Hepatocyte (in vitro differentiated cells): ENCODE data around the gene NCS1. TPM values are rescaled to one million over a fixed set of nuclear protein-coding genes. Genes with fewer than 3 reads are reported as not detected.

Source experiments
- DNase-seq: peaks from one replicate; pipeline ENCODE4 v3.0.0-alpha.2; 2016; ENCODE audit warnings: low spot score
- H2AFZ ChIP-seq: fragments of 200-600 bp; sonication (generic); 2 replicates; pipeline ENCODE4 v1.6.0; 2016; ENCODE audit warnings: antibody characterized with exemption, mild to moderate bottlenecking
- H3K27ac ChIP-seq: fragments of 200-600 bp; sonication (generic); 2 replicates; pipeline ENCODE4 v1.5.1; 2016; ENCODE audit warnings: mild to moderate bottlenecking
- H3K27me3 ChIP-seq: fragments of 200-600 bp; sonication (generic); 2 replicates; pipeline ENCODE4 v1.6.1; 2016
- H3K36me3 ChIP-seq: fragments of 200-600 bp; sonication (generic); replicated peaks from 2 replicates; pipeline ENCODE4 v1.5.1; 2016; ENCODE audit warnings: low read depth; ENCODE audit not compliant: insufficient read depth
- H3K4me1 ChIP-seq: fragments of 200-600 bp; sonication (generic); 2 replicates; pipeline ENCODE4 v1.5.1; 2016; ENCODE audit warnings: mild to moderate bottlenecking, moderate library complexity; ENCODE audit not compliant: insufficient read depth
- H3K4me2 ChIP-seq: fragments of 200-600 bp; sonication (generic); 2 replicates; pipeline ENCODE4 v1.6.0; 2016
- H3K4me3 ChIP-seq: fragments of 200-600 bp; sonication (generic); 2 replicates; pipeline ENCODE4 v1.5.1; 2016; ENCODE audit warnings: mild to moderate bottlenecking
- H3K79me2 ChIP-seq: fragments of 200-600 bp; sonication (generic); 2 replicates; pipeline ENCODE4 v1.6.0; 2017; ENCODE audit warnings: mild to moderate bottlenecking
- H3K9me2 ChIP-seq: fragments of 200-600 bp; sonication (generic); replicated peaks from 2 replicates; pipeline ENCODE4 v1.6.0; 2017; ENCODE audit warnings: mild to moderate bottlenecking; ENCODE audit not compliant: insufficient read depth
- H3K9me3 ChIP-seq: fragments of 200-600 bp; sonication (generic); 2 replicates; pipeline ENCODE4 v1.5.1; 2016; ENCODE audit warnings: low read depth, mild to moderate bottlenecking
- H4K20me1 ChIP-seq: fragments of 200-600 bp; sonication (generic); 2 replicates; pipeline ENCODE4 v1.6.0; 2016; ENCODE audit warnings: mild to moderate bottlenecking; ENCODE audit not compliant: insufficient read depth, poor library complexity, severe bottlenecking
- CTCF ChIP-seq: fragments of 200-600 bp; sonication (generic); IDR thresholded peaks from 2 replicates; pipeline ENCODE4 v1.5.1; 2016; ENCODE audit warnings: antibody characterized with exemption, mild to moderate bottlenecking; ENCODE audit not compliant: poor library complexity
- EZH2 ChIP-seq: fragments of 200-600 bp; sonication (generic); IDR thresholded peaks from 2 replicates; pipeline ENCODE4 v1.6.1; 2016; ENCODE audit warnings: antibody characterized with exemption, mild to moderate bottlenecking, borderline replicate concordance
- EZH2phosphoT487 ChIP-seq: fragments of 200-600 bp; sonication (generic); IDR thresholded peaks from one replicate; pipeline ENCODE4 v1.6.1; 2018; ENCODE audit warnings: antibody characterized with exemption, mild to moderate bottlenecking, low read depth, moderate library complexity; ENCODE audit not compliant: unreplicated experiment, severe bottlenecking
- WGBS: methylation state at CpG from one replicate; pipeline ENCODE4 v1.1.6; 2016; ENCODE audit warnings: low lambda C conversion rate; ENCODE audit errors: missing lambda C conversion rate; 5-methylcytosine and 5-hydroxymethylcytosine counted together
- polyA plus RNA-seq: library from polyadenylated mRNA; unstranded; fragments of >200 nt; fragmentation: Nextera tagmentation; extraction: Ambion mirVana; gene quantifications from 2 replicates; pipeline ENCODE4 v1.2.1, GENCODE V29; 2016
- total RNA-seq: library from RNA; depleted of rRNA; stranded (reverse); fragments of >200 nt; gene quantifications from 2 replicates; pipeline ENCODE4 v1.2.3, GENCODE V29; 2014

Gene NCS1
- total and polyA plus RNA-seq, 2 experiments from 2014 or later = 16.8 to 25.3 TPM

GRCh38 chr9:130173666-130173983 is 1.4 kb downstream of the NCS1 start:
- Histone ChIP-seq H3K27ac (no peak overlapping the region), H3K4me2 (peak overlapping the region; percentile 99), H3K9me3 (no peaks in the 10 kb centered on the region), H3K4me1 (peaks cover 10% of the 10 kb centered on the region), H2AFZ (no peak overlapping the region), H3K9me2 (no peaks in the 10 kb centered on the region), H3K79me2 (peaks cover 39% of the 10 kb centered on the region), H3K36me3 (no peaks in the 10 kb centered on the region), H4K20me1 (no peaks in the 10 kb centered on the region), H3K4me3 (peak overlapping the region; percentile 31), H3K27me3 (no peaks in the 10 kb centered on the region)
- WGBS = 58% methylated on average over 8 of the region's 9 CpGs
- TF ChIP-seq EZH2phosphoT487 (no peak), CTCF (no peak), EZH2 (no peak)
- no peak for DNase-seq

- no peaks in the 10 kb centered on the region for H4K20me1 ChIP-seq
- peaks cover 39% of the 10 kb centered on the region for H3K79me2 ChIP-seq
- no peak overlapping the region for H3K4me3 ChIP-seq
- H3K9me2 ChIP-seq = no peaks in the 10 kb centered on the region
- H3K4me2 ChIP-seq = peak overlapping the region; percentile 99
- WGBS = 97% methylated on average over 9 of the region's 9 CpGs
- H2AFZ ChIP-seq = no peak overlapping the region
- no peaks in the 10 kb centered on the region for H3K36me3 ChIP-seq
- H3K9me3 ChIP-seq = no peaks in the 10 kb centered on the region
- TF ChIP-seq CTCF (no peak), EZH2phosphoT487 (no peak), EZH2 (no peak)
- H3K27me3 ChIP-seq = no peaks in the 10 kb centered on the region
- no peak overlapping the region for H3K27ac ChIP-seq
- DNase-seq = no peak
- peaks cover 10% of the 10 kb centered on the region for H3K4me1 ChIP-seq
Measured at GRCh38 chr9:130174025-130174424, 1.8 kb downstream of the NCS1 start.

GRCh38 chr9:130174920-130175321 is 2.7 kb downstream of the NCS1 start:
- no peak for DNase-seq
- Histone ChIP-seq H3K9me3 (no peaks in the 10 kb centered on the region), H3K79me2 (peaks cover 45% of the 10 kb centered on the region), H3K27me3 (no peaks in the 10 kb centered on the region), H3K9me2 (no peaks in the 10 kb centered on the region), H3K36me3 (no peaks in the 10 kb centered on the region), H4K20me1 (no peaks in the 10 kb centered on the region), H3K4me3 (no peak overlapping the region), H3K27ac (no peak overlapping the region), H3K4me1 (peaks cover 10% of the 10 kb centered on the region), H3K4me2 (no peak overlapping the region), H2AFZ (no peak overlapping the region)
- WGBS = 89% methylated on average over 8 of the region's 8 CpGs
- TF ChIP-seq CTCF (no peak), EZH2phosphoT487 (no peak), EZH2 (no peak)

GRCh38 chr9:130175355-130175754 is 3.2 kb downstream of the NCS1 start:
- H3K36me3 ChIP-seq = no peaks in the 10 kb centered on the region
- H2AFZ ChIP-seq = no peak overlapping the region
- H3K4me3 ChIP-seq = no peak overlapping the region
- no peak overlapping the region for H3K4me2 ChIP-seq
- no peaks in the 10 kb centered on the region for H3K9me2 ChIP-seq
- no peak for DNase-seq
- peaks cover 10% of the 10 kb centered on the region for H3K4me1 ChIP-seq
- no peaks in the 10 kb centered on the region for H3K9me3 ChIP-seq
- peaks cover 49% of the 10 kb centered on the region for H3K79me2 ChIP-seq
- no peaks in the 10 kb centered on the region for H4K20me1 ChIP-seq
- 90% methylated on average over 9 of the region's 9 CpGs for WGBS
- H3K27me3 ChIP-seq = no peaks in the 10 kb centered on the region
- no peak overlapping the region for H3K27ac ChIP-seq
- TF ChIP-seq EZH2phosphoT487 = no peak
- no peak for TF ChIP-seq EZH2
- TF ChIP-seq CTCF = no peak
